GM21367 (cell line): ENCODE measurements around the gene KLHL18.
"Not testable (repeated sequence)": the region's sequence is repeated elsewhere in the genome, so short reads cannot be mapped to it uniquely, and the experiment has no call there.

Experiments
- ATAC-seq: cut with Tn5 transposase; IDR thresholded peaks from one replicate; pipeline ENCODE4 v1.9.1; 2021; ENCODE audit not compliant: unreplicated experiment

Gene KLHL18

GRCh38 chr3:47310391-47310790, 27.6 kb downstream of the KLHL18 start:
- no peak for ATAC-seq

DNA sequence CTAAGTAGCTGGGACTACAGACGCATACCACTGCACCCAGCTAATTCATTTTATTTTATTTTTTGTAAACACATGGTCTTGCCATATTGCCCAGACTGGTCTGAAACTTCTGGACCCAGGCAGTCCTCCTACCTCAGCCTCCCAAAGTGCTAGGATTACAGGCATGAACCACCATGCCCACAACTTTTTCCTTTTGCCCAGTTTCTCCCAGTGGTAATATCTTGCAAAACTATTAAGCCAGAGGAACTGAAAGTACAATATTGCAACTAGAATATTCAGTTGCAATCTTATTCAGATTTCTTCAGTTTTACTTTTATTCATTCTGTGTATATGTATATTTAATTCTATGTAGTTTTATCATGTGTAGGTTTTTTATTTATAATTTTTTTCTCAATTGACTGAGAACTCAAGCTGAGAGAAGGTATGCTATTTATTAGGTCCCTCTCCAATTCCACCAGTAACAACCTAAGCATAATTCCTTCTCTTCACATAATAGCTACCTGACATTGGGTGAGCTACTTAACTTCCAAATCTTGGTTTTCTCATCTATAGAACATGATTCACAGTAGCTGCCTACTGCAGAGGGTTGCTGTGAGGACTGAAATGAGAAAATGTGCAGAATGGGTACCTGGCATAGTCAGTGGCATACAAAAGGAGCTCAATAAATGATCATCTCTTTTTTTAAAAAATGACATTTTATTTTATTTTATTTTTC, 30.8 kb downstream of the KLHL18 start:
- ATAC-seq = no peak

GRCh38 chr3:47314056-47314764, 31.5 kb downstream of the KLHL18 start:
- ATAC-seq = no peak

DNA sequence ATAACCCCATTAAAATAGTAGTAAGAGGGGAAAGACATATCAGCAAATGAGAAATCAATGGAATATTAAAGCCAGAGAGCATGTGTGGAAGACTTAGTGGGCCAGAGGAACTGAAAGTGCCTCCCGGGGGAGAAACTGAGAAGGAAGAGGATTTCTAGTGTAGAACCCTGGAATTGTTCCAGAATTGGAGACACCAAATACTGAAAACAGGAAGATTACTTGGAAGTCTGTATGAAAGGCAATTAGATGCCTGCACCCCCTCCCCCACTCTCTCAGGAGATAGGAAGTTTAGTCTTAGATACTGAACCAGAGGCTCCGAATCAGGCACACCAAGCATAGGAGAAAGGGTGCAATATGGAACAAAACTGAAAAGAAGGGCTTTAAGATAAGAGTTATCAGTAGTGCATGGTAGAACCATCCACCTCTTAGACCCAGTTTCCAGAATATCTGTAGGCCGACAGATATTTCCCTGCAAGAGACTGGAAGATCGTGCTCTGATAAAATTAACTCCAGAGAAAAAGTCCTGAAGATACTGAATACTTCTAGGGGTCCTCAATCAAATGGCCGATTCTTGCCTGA, 32.4 kb downstream of the KLHL18 start:
- ATAC-seq = no peak

DNA sequence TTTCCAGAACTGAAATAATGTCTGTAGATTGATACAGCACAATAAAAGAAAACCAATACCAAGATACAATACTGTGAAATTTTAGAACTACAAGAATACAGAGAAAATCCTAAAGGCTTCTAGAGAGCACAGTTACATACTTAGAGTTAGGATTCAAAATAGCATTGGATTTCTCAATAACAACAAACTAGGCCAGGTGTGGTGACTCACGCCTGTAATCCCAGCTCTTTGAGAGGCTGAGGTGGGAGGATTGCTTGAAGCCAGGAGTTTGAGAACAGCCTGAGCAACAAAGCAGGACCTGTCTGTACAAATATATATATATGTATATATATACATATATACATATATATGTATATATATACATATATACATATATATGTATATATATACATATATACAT, 33.4 kb downstream of the KLHL18 start:
- not testable (repeated sequence) for ATAC-seq

DNA sequence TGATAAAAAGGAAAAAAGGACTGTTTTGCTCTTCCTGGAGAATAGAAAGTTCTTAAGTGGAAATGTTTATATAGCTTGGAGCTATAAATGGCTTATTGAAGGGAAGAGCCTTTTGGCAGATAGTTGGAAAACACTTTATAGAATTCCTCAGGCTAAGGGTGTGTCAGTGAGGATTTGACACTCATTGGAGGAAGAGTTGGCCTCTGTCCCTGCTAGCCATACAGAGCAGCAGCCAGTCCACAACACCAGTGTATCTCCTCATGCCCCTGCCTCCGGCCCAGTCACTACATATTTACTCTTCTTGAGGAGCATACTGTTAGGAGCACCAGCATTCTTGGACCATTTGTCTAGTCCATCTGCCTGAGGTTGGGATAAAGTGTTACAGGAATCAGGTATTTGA, 36.2 kb downstream of the KLHL18 start:
- ATAC-seq = no peak

- no peak for ATAC-seq
These were observed 37.2 kb downstream of the KLHL18 start for GRCh38 chr3:47319956-47320355.

DNA sequence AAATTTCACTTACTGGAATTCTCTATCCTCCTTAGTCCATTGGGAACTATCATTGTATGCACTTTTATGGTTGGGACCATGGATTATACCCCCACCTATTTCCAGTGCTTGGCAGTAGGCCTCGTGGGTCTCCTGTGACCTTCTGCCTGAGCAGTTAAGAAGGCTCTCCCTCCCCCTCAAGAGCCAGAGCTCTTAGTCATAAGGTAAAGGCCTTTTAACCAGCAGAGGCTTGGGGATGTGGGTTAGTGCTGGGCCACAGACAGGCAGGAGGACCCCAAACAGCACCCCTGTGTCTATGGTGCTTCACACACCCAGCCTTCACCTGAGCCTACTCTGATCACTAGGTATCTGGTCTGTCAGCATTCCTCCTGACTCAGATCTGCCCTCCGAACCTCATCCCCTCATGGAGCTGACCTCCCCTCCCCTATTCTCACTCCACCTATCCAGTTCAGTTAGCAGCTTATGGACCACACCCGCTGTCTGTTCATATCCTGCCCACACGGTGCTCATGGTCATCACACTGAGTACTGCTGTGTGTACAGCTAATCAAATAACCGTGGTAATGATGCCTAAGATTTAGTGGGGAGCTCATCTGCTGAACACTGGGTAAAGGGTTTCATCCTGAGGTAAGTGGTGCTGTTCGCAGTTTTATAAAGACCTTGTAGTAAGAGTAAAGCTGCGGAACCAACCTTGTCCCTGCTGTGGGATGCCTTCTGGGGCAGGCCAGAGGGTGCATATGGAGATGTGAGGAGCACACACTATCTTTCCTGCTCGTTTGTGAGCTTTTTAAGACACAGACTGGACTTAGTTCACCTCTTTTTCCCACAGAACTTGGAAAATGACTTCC, 40.9 kb downstream of the KLHL18 start:
- no peak for ATAC-seq

GRCh38 chr3:47324278-47324865, 41.6 kb downstream of the KLHL18 start:
- ATAC-seq = no peak

- no peak for ATAC-seq
These were observed 51.2 kb downstream of the KLHL18 start for GRCh38 chr3:47333907-47334306.

DNA sequence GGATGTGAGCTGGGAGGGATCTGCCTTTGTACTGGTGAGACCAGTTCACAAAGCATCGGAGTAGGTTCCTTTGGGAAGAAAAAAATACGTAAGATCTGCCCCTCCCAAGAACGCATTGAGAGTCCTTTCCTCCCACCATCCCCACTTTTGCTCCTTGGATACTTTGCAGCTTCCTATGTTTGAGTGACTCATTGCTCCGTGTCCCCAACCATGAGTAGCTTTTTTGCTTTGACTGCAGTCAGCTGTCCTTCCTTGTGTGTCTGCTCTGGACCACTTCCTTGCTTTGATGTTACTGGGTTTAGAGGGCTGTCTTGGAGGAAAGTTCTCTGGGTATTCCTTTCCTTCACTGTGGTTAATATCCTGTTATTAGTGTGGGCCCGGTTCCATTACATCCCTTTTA, 54.9 kb downstream of the KLHL18 start:
- no peak for ATAC-seq

DNA sequence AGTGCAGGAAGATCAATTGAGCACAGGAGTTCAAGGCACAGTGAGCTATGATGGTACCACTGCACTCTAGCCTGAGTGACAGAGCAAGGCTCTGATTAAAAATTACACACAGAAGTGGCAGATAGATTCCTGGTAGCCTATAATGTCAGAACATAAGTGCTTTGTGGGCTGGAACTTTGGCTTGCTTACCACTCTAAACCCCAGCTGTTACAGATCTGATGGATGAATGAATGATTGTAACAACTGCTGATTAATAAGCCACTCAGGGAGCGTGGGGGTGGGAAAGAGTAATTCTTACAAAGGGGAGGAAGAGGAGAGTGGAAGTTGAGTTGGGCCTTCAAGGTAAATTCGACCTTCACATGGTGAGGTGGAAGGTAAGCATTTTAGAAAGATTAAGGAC, 57.2 kb downstream of the KLHL18 start:
- no peak for ATAC-seq

GRCh38 chr3:47340866-47341265, 58.1 kb downstream of the KLHL18 start:
- ATAC-seq = no peak

DNA sequence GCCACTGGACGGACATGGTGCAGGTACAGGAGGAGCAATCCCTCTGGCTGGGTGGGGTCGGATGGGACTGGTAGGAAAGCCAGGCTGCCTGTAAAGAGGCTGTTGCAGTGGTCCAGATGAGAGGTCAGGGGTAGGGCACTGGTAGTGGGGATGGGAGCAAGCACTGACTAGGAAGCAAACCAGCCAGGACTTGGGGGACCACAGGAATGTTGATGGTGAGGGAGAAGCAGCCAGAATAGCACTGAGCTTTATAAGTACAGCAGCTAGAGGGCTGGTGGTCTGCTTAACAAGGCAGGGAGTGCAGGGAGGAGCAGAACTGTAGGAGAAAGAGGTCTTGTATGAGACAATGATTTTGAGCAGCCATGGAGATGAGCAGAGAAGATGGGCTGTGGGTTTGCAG, 59.4 kb downstream of the KLHL18 start:
- no peak for ATAC-seq

GRCh38 chr3:47342812-47343211, 60.1 kb downstream of the KLHL18 start:
- no peak for ATAC-seq

DNA sequence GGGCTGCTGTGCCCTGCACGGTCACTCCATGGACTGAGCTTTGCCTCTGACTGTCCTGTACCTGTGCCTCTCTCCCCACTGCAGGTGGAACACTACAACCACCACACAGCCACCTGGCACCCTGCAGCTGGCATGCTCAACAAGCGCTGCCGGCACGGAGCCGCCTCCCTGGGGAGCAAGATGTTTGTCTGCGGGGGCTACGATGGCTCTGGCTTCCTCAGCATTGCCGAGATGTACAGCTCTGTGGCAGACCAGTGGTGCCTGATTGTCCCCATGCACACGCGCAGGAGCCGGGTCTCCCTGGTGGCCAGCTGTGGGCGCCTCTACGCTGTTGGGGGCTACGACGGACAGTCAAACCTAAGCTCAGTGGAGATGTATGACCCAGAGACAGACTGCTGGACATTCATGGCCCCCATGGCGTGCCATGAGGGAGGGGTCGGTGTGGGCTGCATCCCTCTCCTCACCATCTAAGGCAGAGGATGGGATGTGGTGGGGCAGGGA, 60.8 kb downstream of the KLHL18 start:
- no peak for ATAC-seq

DNA sequence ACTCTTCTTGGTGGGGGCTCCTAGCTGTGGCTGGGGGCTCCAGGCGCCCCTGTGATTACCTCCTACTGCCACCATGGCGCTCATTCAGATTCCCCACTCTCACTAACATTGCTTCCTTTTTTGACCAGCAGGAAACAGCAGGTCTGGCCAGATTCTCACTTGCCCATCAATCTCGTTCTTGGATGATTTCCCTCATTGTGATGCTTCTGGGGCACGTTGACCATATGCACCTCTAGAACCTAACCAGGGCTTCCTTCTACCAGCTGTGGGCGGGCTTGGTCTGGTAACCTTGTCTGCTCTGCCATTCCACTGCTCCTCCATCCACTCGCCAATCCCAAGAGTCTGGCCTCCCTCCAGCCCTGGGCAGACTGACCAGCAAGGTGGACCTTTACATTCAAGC, 62.2 kb downstream of the KLHL18 start:
- ATAC-seq = no peak

DNA sequence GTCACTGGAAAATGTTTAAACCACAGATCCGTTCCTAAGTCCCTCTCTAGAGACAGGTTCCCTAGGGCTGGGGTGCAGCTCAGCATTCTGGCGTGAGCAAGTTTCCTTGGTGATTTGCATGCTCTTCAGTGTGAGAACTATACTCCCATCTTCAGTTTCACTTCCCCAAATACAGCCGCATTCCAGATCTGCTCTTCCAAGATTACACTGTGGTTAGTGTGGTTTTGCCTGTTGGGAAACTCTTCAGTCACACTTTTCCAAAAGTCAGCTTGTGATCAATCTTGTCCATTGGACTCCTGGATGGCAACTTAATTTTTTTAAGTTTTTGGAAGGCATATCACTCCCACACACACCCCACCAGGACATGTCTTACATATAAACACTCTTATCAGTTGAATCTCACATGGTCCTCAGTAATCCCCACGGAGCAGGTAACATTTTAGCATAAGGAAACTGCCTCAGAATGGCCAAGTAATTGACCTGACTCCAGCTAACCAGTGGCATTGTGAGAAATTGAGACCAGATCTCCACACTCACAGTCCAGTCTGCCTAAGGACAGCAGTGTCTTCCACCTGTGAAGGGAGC, 64.6 kb downstream of the KLHL18 start:
- ATAC-seq = peak; percentile 61

DNA sequence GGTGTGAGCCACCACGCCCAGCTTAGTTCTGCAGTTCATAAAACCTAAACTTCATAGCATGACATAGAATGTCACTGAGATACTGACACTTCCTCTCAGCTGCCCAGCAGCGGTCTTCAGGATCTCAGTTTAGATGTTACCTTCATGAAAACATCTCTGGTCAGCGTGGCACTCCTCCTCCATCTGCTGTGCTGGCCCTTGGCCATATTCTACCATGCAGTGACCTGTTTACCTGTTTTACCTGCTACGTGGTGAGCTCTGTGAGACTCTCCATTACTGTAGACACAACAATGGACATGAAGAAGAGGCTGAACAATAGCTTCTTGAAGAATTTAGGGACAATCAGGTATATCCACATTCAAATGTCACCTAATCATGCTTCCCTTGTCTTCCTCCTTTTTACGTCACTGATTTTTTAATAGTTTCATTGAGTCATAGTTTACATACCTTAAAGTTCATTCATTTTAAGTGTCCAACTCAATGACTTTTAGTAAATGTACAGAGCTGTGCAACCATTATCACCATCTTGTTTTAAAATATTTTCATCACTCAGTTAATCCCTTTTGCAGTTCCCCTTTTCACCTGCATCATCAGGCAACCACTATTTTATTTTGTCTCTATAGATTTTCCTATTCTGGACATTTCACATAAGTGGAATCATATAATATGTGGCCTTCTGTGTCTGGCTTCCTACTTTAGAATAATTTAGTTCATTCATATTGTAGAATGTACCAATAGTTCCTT, 65.8 kb downstream of the KLHL18 start:
- no peak for ATAC-seq

- ATAC-seq = no peak
These were observed 72.3 kb downstream of the KLHL18 start for GRCh38 chr3:47355010-47355409.
